Kidney tubule cell (primary cell): ENCODE data around the gene PARVG.
"Not testable (repeated sequence)": the region's sequence is repeated elsewhere in the genome, so short reads cannot be mapped to it uniquely, and the experiment has no call there.

Experiments
- DNase-seq: peaks from one replicate; pipeline ENCODE4 v3.0.0-alpha.2; 2018; ENCODE audit warnings: low spot score

PARVG gene

DNA sequence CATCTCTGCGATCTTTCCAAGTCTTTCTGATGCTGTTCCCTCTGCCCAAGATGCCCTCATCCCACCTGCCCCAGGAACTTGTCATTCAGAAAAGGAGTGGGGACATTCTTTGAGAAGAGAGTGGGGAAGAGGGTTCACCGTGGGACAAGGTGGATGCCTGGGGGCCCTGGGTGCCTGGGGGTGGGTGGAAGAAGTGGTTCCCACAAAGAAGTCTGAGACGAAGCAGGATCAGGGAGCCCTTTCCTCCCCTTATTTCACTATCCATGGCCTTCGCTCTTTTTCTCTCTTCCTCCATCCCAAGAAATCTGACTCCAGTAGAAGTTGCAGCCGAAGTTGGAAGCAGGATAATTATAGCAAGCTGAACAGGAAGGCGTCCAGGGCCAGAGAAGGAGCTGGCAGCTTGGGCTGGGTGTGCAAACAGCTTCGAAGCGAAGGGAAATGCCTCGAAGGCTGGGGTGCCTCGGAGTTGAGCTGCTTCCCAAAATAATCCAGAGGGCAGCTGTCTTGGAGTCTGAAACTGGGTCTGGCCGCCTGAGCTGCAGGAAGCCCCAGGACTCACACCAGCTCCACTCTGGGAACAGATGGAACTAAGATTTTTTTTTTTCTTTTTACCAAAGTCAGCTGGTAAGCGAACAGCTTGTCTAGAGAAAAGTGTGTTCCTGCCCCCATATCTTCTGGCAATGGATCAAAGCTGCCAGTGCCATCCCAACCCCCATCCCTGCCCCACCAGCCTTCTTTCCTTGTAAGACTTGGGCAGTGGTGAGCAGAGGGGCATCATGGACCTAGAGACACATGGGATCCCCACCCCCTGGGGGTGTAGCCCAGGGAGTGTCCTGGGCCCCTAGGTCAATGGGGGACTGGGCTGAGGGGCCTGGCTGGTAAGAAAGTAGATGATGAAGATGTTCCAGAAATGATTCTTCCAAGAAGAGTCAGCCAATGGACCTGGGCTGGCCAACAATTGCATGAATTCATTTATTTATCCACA lies 31.5 kb downstream of the PARVG start:
- no peak for DNase-seq

DNA sequence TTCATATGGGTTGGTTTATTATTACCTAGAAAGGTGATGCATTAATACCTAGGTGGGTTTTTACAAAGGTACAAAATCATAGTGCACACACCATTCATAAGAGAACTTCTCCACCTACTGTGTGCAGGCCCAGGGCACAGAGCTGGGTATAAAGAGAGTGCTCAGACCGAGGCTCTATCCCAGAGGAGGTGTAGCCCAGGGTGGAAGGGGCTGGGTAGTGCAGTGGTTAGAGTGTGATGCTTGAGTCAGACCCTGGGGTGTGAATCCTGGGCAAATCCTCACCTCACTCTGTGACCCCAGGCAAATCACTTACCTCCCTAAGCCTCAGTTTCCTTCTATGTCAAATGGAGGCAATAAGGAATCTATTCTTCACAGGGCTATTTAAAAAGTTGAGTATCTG lies 32.2 kb downstream of the PARVG start:
- no peak for DNase-seq

DNA sequence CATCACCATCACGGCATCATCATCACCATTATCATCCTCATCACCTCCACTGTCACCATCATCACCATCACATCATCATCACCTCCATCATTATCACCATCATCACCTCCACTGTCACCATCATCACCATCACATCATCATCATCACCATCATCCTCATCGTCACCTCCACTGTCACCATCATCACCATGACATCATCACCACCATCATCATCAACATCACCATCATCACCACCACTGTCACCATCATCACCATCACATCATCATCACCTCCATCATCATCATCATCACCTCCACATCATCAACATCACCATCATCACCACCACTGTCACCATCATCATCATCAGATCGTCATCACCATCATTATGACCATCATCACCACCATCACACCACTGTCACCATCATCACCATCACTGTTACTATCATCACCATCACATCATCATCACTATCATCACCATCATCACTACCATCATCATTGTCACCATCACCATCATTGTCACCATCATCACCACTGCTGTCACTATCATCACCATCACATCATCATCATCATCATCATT lies 32.8 kb downstream of the PARVG start:
- DNase-seq = no peak

DNA sequence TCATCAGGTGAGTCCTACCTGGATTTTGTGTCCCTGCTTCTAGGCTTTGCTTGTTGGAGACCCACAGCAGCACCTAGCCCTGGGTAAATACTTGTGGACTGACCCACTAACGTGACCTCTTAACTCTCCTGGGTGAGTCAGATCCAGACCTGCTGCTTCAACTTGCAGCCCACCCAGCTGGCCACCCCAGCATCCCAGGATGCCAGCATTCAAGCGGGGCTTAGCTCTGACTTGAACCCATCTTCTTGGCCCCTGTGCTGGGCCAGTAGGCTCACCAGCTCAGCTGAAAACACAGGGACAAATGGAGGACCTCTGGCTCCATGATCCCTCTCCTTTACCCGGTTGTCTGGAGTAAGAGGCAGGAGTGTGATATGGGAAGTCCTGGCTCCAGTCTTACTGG lies 33.5 kb downstream of the PARVG start:
- DNase-seq = no peak

DNA sequence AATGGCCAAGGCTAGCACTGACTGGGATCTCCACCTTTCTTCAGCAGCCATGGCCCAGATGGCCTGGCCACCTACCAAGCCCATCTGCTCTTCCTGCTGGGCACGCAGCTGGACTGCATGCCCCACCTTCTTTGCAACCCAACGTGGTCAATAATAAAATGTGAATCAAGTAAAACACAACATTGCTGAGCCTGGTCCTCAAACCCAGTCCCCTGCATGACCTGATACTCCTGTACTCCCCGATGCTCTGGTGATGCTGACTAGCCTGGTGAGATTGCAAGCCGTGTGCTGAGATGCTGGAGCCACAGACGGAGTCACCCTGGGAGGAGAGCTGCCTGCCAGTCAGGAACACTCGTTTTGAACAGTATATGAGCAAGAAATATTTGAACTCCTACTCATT lies 34.0 kb downstream of the PARVG start:
- no peak for DNase-seq

DNA sequence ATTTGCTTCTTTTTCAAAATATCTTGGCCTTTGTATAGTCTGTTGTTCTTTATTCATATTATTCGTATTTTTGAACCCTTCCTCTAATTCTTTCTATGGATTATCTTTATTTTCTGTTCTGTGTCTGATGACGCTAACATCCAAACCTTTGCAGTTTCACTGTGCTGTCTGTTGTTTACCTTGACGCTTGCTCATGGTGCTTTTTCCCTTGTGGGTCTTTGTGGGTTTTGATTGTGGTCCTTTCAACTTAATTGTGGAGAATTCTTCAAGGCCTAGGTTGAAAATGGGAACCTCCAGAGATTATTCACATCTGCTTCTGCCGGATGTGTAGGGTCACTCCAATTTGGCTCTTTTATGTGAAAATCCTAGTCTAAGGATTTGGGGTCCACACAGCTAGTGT lies 34.6 kb downstream of the PARVG start:
- no peak for DNase-seq

DNA sequence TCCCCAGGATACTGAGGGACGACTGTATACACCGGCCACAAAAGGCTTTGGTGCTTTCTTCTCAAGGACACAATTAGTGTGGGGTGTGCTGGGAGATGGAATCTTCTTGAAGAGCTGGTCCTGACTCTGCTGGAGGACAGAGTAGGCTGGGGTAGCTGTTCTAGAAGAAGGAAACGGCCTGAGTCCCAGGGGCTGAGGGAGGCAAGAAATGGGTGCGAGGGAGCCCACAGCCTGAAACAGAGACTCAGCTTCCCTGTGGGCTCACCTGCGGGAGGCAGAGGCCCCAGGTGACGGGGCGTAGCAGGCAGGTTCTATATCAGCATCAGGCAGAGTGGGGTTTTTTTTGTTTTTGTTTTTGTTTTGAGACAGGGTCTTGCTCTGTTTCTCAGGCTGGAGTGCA lies 36.6 kb downstream of the PARVG start:
- DNase-seq = no peak

DNA sequence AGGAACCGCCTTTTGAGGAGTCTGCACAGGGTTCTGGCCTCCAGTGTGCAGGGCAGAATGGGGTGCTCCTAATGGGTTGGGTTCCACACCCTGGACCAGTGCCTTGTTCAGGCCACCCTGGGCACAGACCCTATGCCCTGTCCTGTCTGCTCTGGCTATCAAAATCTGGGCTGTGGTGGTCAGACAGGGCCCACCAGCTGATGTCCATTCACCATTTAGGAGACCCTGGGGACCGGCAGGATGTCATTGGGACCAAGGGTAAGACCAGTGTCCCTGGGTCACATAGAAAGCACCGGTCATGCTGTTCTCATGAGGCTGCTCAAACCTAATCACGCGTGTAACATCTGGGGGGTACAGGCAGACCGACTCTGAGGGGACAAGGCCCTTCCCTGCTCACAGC lies 37.3 kb downstream of the PARVG start:
- no peak for DNase-seq

DNA sequence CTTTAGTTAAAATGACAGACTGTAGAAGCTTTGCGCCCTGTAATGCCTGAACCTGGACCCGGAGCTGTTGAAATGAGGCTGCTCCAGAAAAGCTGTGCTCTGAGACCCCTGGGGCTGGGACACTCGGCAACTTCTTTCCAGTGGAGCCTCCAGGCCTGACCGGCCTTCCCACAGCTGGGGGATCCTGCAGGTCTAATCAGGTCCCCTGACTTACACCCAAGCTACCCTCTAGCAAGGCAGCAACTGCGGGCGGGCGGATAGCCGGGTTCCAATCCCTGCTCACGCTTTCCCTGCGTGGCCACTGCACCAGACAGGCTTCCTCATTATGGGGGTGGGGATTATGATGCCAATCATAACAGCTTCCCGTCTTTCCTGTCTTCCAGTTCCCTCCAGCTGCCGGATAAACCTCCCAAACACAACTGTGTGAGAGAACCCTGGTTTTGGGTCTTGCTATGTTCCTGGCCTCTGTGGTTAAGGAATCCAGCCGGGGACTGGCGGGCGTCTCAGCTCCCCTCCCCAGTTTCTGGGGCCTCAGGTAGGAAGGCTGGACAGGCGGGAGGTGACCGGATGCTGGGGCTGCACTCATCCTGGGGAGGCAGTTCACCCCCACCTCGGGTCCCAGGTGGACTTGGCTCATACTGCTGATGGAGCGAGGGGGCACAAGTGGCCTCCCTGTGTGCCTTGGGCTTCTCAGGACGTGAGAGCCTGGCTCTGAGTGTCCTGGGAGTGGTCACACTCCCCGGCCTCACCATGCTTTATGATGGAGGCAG lies 38.6 kb downstream of the PARVG start:
- DNase-seq = no peak

DNA sequence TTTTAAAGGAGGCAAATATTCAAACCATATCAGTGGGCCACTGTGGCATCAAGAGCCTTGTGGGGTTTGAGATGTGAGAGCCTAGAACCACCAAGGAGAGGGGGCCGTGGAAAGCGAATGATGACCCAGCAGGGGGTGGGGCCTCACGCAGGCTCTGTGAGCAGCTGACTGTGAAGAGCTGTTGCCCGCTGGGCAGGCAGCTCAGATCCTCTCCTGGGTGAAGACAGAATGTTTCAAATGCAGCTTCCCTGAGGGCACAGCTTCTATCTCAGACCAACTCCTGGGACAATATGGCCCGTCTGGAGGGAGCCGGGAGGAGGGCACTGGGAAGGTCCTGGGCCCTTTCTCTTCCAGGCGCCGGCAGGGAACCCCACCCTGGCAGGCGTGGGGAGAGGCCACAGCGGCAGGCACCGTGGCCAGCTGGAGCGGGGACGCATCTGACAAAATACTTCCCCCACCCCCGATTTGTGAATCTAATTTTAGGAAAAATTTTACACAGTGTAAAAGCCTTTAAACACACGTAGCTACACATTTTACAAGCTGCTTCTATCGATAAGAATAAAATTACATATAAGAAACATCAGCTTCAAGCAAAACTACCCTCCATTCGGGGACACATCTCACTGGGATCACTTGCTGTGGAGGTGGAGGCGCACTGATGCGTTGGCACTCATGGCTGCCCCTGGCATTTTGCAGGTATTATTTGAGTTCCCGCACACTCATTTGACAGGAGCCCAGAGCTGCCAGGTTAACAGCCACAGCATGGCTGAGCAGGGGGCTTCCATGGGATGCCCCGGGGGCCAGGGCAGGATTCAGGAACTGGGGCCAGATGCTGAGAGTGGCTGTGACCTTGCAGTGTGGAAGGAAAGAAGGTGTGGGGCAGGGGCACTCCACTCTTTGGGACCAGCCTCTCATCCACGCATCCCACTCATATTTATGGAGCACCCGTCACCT lies 40.3 kb downstream of the PARVG start:
- no peak for DNase-seq

DNA sequence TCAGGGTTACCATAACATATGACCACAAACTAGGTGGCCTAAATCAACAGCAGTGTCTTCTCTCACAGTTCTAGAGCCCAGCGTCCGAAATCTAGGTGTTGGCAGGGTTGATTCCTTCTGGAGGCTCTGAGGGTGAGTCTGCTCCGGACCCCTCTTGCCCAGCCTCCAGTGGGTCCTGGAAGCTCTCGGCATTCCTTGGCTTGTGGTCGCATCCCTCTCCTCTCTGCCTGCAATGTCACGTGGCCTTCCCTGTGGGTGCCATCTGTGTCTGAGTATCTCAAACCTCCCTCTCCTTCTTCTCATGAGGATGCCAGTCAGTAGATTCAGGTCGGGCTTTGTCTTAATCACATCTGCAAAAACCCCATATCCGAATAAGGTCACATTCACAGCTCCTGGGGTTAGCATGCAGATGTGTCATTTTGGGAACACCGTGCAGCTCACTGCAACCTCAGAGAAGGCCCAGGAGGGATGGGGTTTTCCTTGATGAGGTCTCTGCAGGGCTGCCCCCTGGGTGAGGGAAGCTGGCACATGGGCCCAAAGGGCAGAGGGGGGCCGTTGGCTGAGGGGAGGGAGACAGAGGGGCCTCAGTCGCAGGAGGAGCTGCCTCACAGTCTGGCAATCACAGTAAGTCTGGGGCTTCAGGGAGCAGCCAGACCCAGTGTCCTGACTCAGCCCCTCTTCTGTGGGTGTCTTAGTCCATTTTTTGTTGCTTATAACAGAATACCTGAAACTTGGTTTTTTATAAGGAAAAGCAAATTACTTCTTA lies 41.2 kb downstream of the PARVG start:
- DNase-seq = no peak

DNA sequence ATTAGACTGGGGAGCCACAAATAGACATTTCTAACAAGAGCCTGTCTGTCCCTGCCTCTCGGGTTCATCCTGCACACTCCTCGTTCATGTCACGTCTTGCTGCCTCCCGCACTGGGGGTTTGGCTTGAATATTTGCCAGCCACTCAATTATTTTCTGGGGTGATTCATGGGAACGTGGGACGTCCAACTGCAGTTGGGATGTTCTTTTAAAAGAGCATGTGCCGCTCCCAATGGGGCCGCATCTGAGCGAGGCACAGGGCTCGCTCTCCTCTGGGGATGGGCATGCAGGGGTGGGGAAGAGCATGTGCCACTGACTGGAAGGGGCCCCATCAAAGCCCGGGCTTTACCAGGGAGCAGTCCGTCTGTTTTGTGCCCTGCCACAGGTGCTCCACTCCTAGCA lies 43.4 kb downstream of the PARVG start:
- no peak for DNase-seq

DNA sequence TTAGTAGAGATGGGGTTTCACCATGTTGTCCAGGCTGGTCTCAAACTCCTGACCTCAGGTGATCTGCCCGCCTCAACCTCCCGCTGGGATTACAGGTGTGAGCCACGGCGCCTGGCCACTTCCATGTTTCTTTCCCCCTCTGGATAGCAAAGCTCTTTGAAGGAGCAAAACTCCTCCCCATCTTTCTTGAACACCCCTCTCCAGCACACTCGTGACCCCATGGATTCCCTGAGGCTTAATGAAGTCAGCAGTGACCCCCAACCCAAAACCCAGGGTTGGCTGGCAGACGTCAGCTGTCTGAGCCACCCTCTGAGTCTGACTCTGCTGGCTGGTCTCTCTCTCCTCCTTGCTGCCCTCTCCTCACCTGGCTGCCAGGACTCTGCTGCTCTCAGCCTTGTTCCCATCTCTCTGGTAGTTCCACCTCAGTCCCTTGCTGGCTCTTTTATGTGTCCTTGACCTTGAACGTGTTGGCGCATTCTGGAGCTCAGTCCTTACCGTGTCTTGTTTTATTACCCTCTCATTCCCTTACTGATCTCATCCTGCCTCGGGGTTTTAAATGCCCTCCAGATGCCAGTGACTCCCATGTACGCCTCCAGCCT lies 44.5 kb downstream of the PARVG start:
- DNase-seq = no peak

DNA sequence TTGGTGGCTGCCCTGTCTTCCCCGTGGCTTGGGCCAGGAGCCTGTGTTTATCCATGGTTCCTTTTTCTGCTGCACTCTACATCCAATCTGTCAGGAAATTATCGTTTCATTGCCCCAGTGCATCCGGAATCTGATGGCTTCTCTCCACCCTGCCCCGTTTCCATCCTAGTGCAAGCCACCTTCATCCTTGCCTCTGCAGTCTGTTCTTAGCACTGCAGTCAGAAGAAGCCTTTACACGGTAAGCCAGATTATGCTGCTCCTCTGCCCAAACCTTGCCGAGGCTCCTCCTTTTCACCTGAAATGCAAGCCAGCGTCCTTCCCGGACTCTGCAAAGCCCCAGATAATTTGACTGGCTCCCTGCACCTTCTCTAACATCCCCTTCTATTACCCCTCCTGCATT lies 45.1 kb downstream of the PARVG start:
- no peak for DNase-seq

DNA sequence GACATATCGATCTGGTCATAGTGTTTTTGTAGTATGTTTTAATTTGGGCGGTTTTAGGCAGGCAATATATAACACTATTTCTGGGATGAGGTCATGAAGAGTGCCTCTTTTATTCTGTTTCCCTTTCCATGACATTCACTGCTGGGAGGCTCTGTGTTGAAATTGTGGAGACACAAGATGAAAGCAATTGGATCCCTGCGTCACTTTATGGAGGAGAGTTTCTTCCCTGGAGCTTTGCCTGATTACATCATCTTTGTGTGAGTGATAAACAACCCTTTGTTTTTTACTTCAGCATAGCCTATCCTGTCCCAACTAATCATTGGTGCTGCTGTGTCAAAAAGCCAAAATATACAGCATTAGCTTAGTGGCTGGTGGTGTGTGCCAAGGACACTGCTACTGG lies 48.6 kb downstream of the PARVG start:
- DNase-seq = no peak

DNA sequence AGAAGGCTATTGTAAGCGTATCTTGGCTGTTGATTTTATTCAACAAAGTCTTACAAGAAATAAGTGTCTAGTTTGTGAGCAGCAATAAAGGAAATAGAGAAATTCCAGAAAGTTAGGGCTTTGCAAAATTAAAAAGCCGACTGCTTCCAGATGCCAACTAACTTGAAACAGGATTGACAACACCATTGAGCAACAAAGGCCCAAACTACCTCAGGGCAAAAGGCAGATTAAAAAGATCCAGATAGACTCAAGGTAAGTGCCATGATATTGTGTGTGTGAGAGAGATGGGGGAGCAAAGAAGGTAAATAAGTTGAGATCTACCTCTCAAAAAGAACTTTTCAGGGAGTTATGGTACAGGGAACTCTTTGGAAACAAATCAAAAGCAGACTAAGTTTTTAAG lies 49.1 kb downstream of the PARVG start:
- DNase-seq = no peak

DNA sequence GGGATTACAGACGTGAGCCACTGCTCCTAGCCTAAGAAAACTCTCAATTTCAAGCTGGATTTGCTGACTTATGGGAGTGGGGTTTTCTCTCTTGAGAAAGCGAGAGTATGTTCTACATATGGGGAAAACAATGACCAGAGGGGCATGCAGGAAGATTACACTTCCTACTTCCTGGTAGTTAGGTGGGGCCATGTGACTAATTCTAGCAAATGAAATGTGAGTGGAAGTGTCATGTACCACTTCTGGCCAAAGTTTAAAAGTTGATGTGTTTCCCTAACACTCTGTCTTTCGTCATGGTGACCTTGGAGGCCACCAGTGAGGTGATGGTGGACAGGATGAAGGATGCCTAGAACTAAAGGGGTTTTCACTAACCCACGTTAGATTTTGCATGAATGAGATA lies 50.5 kb downstream of the PARVG start:
- DNase-seq = no peak

DNA sequence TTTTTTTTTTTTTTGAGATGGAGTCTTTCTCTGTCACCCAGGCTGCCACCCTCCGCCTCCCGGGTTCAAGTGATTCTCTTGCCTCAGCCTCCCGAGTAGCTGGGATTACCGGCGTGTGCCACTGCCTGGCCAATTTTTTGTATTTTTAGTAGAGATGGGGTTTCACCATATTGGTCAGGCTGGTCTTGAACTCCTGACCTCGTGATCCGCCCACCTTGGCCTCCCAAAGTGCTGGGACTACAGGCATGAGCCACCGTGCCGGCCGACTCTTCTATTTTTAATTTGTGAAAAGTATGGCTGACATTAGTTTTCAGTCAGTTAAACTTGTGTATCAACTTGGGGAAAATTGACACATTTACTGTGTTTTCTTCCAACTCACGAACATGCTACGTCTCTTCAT lies 53.6 kb downstream of the PARVG start:
- DNase-seq = not testable (repeated sequence)

DNA sequence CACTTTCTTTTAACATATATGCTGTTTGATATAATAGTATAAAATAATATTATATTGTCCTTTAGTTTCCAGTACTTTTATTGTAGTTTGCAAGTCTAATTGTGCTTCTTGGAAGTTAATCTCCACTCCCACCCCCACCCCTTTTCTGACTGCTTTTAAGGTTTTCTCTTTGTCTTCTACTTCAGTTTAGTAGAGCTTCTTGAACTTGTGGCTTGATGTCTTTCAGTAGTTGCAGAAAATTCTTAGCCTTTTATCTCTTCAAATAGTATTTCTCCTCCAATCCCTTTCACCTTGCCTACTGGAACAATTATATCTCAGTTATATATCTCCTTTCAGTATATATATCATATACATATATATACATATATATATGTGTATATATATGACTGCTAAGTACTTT lies 56.6 kb downstream of the PARVG start:
- DNase-seq = no peak

DNA sequence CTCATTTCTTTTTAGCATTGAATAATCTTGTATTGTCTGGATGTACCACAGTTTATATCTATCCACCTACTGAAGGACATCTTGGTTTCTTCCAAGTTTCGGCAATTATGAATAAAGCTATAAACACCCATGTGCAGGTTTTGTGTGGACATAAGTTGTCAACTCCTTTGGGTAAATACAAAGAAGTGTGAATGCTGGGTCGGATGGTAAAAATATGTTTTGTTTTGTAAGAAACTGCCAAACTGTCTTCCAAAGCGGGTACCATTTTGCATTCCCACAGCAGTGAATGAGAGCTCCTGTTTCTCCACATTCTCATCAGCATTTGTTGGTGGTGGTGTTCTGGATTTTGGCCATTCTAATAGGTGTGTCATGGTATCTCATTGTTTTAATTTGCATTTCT lies 60.4 kb downstream of the PARVG start:
- DNase-seq = not testable (repeated sequence)
